Measurements from ENCODE around the gene MIDN.

Gene MIDN

DNA sequence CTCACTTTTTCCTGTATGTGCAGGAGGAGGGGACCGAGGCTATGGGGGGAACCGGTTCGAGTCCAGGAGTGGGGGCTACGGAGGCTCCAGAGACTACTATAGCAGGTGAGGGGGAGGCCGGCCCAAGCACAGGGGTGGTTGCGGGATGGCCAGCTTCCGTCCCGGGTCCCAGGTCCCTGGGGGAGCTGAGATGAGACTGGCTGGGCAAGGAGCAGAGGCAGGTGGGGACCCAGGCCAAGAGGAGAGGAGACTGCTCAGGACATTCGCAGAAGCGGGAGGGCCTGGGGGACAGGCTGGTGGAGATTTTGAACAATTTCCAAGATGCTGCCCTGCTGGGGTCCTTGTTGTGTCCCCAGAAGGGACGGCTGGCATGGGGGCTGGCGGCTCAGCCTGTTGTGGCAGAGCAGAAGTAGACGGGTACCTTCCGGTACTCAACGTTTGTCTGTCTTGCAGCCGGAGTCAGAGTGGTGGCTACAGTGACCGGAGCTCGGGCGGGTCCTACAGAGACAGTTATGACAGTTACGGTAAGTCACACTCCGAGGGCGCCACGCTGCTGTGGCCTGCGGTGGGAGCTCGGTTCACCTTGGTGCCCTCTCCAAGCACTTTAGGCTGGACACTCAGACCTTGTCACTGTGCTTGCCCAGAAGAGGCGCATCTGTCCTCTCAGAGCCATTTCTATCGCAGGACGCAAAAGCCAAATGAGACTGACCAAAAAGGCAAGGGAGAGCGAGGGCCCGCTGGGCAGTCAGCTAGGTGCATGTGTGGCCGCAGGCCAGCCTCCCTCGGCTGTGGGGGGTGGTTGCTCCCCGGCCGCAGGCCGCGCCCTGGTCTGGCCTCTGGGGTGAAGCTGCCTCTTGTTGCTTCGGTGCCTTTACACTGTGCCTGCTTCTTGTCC is 23.4 kb downstream of the MIDN start:
- no peak for DNase-seq

- no peak for DNase-seq
Observed at GRCh38 chr19:1272423-1273262, 24.3 kb downstream of the MIDN start.

- no peak for DNase-seq
Observed at GRCh38 chr19:1273263-1274041, 25.1 kb downstream of the MIDN start.

DNA sequence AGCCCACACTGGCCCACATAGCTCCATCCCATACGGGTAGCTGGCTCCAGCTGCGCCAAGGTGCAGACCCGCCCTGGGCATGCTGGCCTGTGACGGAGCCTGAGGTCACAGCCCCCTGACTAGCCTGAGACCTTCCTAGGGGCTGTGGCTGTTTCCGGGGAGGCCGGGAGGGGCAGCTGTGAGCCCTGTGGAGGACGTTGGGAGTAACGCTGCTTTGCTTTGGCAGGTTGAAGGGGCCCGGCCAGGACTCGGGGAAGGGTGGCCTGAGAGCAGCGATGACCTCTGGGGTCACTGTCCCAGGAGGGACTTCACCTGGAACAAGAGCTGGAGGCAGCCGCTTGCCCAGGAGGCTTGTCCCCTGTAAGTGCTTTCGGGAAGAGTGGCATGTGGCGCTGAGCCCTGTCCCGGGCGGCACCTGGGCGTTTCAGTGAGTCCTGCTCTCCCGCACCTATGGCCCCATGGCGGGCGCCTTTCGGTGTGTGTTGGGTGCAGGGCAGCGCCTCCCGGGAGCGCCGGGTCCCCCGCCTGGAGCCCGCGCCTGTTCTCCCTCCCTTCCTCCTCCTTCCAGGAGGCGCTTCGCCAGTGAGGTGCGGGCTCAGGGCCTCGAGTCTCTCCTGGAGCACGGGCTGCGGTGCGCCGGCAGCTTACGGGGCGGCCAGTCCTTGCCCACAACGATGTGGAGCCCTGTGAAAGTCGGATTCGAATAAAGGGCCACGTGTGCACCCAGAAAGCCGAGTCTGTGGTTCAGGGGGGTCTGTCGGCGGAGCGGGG is 25.9 kb downstream of the MIDN start:
- no peak for DNase-seq

- no peak for DNase-seq
Observed at GRCh38 chr19:1274852-1275259, 26.5 kb downstream of the MIDN start.

GRCh38 chr19:1275260-1275975 is 27.0 kb downstream of the MIDN start, which contains the start of gene FAM174C:
TSS of gene FAM174C (plus strand) at chr19:1275530. CDS start at chr19:1275550, 20 bp downstream.
- DNase-seq, result peak; percentile 96

- no peak for DNase-seq
Observed at GRCh38 chr19:1275976-1276627, 27.7 kb downstream of the MIDN start.

DNA sequence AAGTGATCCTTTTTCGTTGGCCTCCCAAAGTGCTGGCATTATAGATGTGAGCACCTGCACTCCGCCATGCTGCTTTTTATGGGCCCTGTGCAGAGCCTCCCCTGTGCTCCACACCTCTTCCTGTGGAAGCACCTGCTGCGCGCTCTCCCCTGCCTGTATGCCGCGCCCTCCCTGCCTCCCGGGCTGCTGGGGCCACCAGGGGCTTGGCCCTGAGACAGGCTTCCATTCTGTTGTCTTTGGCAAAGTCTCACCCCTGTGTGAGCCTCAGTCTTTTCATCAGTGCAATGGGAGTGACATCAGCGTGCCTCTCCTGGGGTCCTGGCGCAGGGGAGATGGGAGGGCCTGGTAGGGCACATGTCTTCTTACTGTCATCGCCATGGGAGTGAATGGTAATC is 28.2 kb downstream of the MIDN start:
- no peak for DNase-seq

DNA sequence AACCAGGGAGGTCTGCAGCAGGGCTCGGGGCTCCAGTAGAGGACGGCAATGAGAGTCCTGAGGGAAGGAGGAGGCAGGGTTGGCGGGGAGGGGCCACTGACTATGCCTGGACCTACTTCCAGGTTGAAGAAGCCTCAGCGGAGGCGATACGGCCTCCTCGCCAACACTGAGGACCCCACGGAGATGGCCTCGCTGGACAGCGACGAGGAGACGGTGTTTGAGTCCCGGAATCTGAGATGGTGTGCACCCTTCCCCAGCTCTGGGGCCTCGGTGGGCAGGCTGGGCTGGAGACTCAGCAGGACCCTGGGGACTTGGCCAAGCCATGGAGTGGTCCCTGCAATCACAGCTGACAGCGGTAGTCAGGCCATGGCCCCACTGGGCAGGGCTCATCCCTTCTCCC is 28.7 kb downstream of the MIDN start:
- no peak for DNase-seq

- DNase-seq, result no peak
Observed at GRCh38 chr19:1278074-1278473, 29.7 kb downstream of the MIDN start.

GRCh38 chr19:1278713-1279660 is 30.6 kb downstream of the MIDN start:
- DNase-seq, result no peak

- peak; percentile 78 for DNase-seq
Observed at GRCh38 chr19:1279782-1280341, 31.5 kb downstream of the MIDN start.

- DNase-seq, result no peak
Observed at GRCh38 chr19:1280636-1281568, 32.5 kb downstream of the MIDN start.

DNA sequence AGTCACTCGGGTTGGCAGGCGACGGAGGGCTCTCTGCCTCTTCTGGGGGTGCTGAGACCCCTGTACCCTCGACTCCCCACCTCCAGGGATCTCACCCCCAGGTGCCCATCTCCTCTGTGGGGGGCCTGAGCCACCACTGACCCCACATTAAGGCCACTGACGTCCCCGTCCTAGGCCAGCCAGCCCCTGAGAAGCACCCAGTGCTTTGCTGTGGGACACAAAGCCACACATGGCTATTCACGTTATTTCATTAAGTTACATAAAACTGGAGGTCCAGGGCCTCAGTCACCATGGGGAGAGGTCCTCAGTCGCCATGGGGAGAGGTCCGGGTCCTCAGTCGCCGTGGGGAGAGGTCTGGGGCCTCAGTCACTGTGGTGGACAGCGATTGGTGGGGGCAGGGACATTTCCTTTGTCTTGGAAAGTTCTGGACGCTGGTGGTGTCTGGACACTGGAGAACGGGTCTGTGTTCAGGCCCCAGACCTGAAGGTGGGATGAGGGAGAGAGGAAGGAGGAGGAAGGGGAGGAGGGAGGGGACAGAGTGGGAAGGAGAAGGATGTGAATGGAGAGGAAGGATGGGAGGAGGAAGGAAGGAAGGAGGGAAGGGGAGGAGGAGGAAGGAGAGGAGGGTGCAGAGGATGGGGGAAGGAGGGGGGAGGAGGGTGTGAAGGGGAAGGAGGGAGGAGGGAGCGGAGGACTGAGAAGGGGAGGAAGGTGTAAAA is 33.3 kb downstream of the MIDN start:
- DNase-seq, result no peak

- no peak for DNase-seq
Observed at GRCh38 chr19:1282588-1283206, 34.3 kb downstream of the MIDN start.

- DNase-seq, result no peak
Observed at GRCh38 chr19:1283207-1283916, 35.0 kb downstream of the MIDN start.

Data from NCI-H1436 (cell line).